IMR-90 (cell line): Measurements from ENCODE around the gene HSD17B11. TPM values are rescaled to one million over a fixed set of nuclear protein-coding genes. Genes with fewer than 3 reads are reported as not detected.
"Not testable (repeated sequence)": the region's sequence is repeated elsewhere in the genome, so short reads cannot be mapped to it uniquely, and the experiment has no call there.

Experiments
- ATAC-seq: fragments of 200-7000 bp; cut with Tn5 transposase; 2 replicates; pipeline ENCODE4 v1.9.1; 2020; ENCODE audit warnings: low read depth, mild to moderate bottlenecking, moderate library complexity
- BruUV-seq: library from RNA; stranded (reverse); fragments of 400-500 nt; replicated peaks from 2 replicates; lab custom pipeline; 2021; lab: Mats Ljungman, UMichigan
- CTCF ChIA-PET: fragments of 300-600 bp; formaldehyde crosslinking; extraction: SDS; loops from one replicate; lab custom pipeline; 2021; ENCODE audit warnings: antibody characterized with exemption; lab: Yijun Ruan, JAX
- POLR2A ChIA-PET: fragments of 300-600 bp; sonication (Branson Sonifier 250); formaldehyde crosslinking; loops from one replicate; lab custom pipeline; 2022; ENCODE audit warnings: antibody characterized with exemption; ENCODE audit not compliant: unreplicated experiment; lab: Charles Lee
- DNase-seq: peaks from one replicate; pipeline ENCODE4 v3.0.0; 2013
- H2AFZ ChIP-seq: replicated peaks from 2 replicates; pipeline ENCODE3; 2013; ENCODE audit warnings: low read length, mild to moderate bottlenecking; ENCODE audit not compliant: poor library complexity
- H2AK5ac ChIP-seq: 2 replicates; pipeline ENCODE4 v1.6.1; 2013; ENCODE audit warnings: low read depth, low read length, inconsistent platforms
- H2AK9ac ChIP-seq: replicated peaks from 2 replicates; pipeline ENCODE3; 2013; ENCODE audit warnings: mild to moderate bottlenecking, low read depth, low read length, moderate library complexity; ENCODE audit not compliant: poor library complexity
- H2BK120ac ChIP-seq: 2 replicates; pipeline ENCODE4 v1.6.1; 2013; ENCODE audit warnings: low read depth, low read length, inconsistent platforms
- H2BK15ac ChIP-seq: 3 replicates; pipeline ENCODE4 v1.6.1; 2013; ENCODE audit warnings: low read depth, low read length, inconsistent platforms
- H2BK20ac ChIP-seq: 2 replicates; pipeline ENCODE4 v1.6.1; 2013; ENCODE audit warnings: low read depth, mild to moderate bottlenecking, inconsistent platforms, low read length, moderate library complexity
- H2BK5ac ChIP-seq: 2 replicates; pipeline ENCODE4 v1.6.1; 2013; ENCODE audit warnings: mild to moderate bottlenecking, low read depth, low read length, inconsistent platforms; ENCODE audit not compliant: poor library complexity, severe bottlenecking
- H3K14ac ChIP-seq: replicated peaks from 2 replicates; pipeline ENCODE4 v1.6.1; 2013; ENCODE audit warnings: low read depth, low read length, inconsistent platforms
- H3K18ac ChIP-seq: 2 replicates; pipeline ENCODE4 v1.6.1; 2013; ENCODE audit warnings: low read depth, low read length, control low read depth
- H3K23ac ChIP-seq: 2 replicates; pipeline ENCODE4 v1.6.1; 2013; ENCODE audit warnings: low read depth, low read length, inconsistent platforms
- H3K27ac ChIP-seq: 2 replicates; pipeline ENCODE4 v1.5.1; 2013; ENCODE audit warnings: mild to moderate bottlenecking, control low read depth, low read length; ENCODE audit not compliant: insufficient read depth
- H3K27me3 ChIP-seq: 2 replicates; pipeline ENCODE4 v1.6.1; 2013; ENCODE audit warnings: low read length; ENCODE audit not compliant: control insufficient read depth, insufficient read depth
- H3K36me3 ChIP-seq: 2 replicates; pipeline ENCODE4 v1.6.1; 2013; ENCODE audit warnings: low read length, mixed read lengths; ENCODE audit not compliant: control insufficient read depth, insufficient read depth
- H3K4ac ChIP-seq: 2 replicates; pipeline ENCODE4 v1.6.1; 2013; ENCODE audit warnings: low read depth, low read length, inconsistent platforms
- H3K4me1 ChIP-seq: 2 replicates; pipeline ENCODE4 v1.6.1; 2013; ENCODE audit warnings: low read length, mixed read lengths; ENCODE audit not compliant: control insufficient read depth, insufficient read depth
- H3K4me2 ChIP-seq: 2 replicates; pipeline ENCODE4 v1.6.1; 2013; ENCODE audit warnings: low read depth, mild to moderate bottlenecking, control low read depth, low read length, moderate library complexity
- H3K4me3 ChIP-seq: 2 replicates; pipeline ENCODE4 v1.5.1; 2013; ENCODE audit warnings: low read depth, mild to moderate bottlenecking, control low read depth, low read length, moderate library complexity; ENCODE audit not compliant: insufficient read depth
- H3K56ac ChIP-seq: 2 replicates; pipeline ENCODE4 v1.6.1; 2013; ENCODE audit warnings: low read length, inconsistent platforms; ENCODE audit not compliant: insufficient read depth; ENCODE audit errors: extremely low read depth
- H3K79me1 ChIP-seq, 2 experiments: 2 replicates each; pipeline ENCODE4 v1.6.1; 2013; ENCODE audit warnings: low read length in 2 of 2, inconsistent platforms in 1 of 2, low read depth in 1 of 2
- H3K9ac ChIP-seq: 2 replicates; pipeline ENCODE4 v1.6.1; 2013; ENCODE audit warnings: low read depth, low read length, control low read depth
- H3K9me1 ChIP-seq: 2 replicates; pipeline ENCODE4 v1.6.1; 2013; ENCODE audit warnings: low read length, inconsistent platforms; ENCODE audit not compliant: insufficient read depth
- H3K9me3 ChIP-seq: 2 replicates; pipeline ENCODE4 v1.6.1; 2013; ENCODE audit warnings: low read length; ENCODE audit not compliant: control insufficient read depth, insufficient read depth
- H4K20me1 ChIP-seq: 2 replicates; pipeline ENCODE4 v1.6.1; 2013; ENCODE audit warnings: low read length, inconsistent platforms; ENCODE audit not compliant: insufficient read depth
- H4K5ac ChIP-seq: 2 replicates; pipeline ENCODE4 v1.6.1; 2013; ENCODE audit warnings: mild to moderate bottlenecking, low read depth, low read length, control low read depth
- H4K8ac ChIP-seq, 2 experiments: 2 replicates each; pipeline ENCODE4 v1.6.1; 2013; ENCODE audit warnings: low read depth in 2 of 2, low read length in 2 of 2, control low read depth in 1 of 2, inconsistent platforms in 1 of 2
- H4K91ac ChIP-seq: 2 replicates; pipeline ENCODE4 v1.6.1; 2013; ENCODE audit warnings: low read depth, low read length, inconsistent platforms; ENCODE audit not compliant: insufficient read depth
- WGBS, 2 experiments: methylation state at CpG; one replicate each; pipeline versions ENCODE4 v1.1.5 to v1.1.7; 2013; ENCODE audit warnings: missing lambda C conversion rate in 2 of 2; ENCODE audit not compliant: insufficient read length in 1 of 2; ENCODE audit errors: extremely low coverage in 2 of 2; 5-methylcytosine and 5-hydroxymethylcytosine counted together
- dilution Hi-C: fragments of 300-500 bp; cut with HindIII; formaldehyde crosslinking; loops from one replicate; pipeline ENCODE4 v1.14.3; 2018; ENCODE audit warnings: low sequenced_read_pairs; ENCODE audit not compliant: unreplicated experiment
- in situ Hi-C: fragments of 300-500 bp; cut with MboI; formaldehyde crosslinking; loops from 3 replicates; pipeline ENCODE4 v1.14.3; 2019; ENCODE audit warnings: low sequenced_read_pairs, inconsistent platforms, mixed read lengths
- intact Hi-C: fragments of 100-400 bp; cut with micrococcal nuclease; formaldehyde crosslinking; loops from 2 replicates; pipeline ENCODE4 v1.10.0; 2022
- polyA plus RNA-seq, 3 experiments: library from polyadenylated mRNA; depleted of rRNA; stranded (reverse); fragments of >200 nt; gene quantifications; 2 replicates each; pipeline ENCODE4 v1.2.3, GENCODE V29; 2012; ENCODE audit warnings: low replicate concordance in 1 of 3
- total RNA-seq: library from RNA; depleted of rRNA; stranded (reverse); fragments of >200 nt; gene quantifications from 2 replicates; pipeline ENCODE4 v1.2.3, GENCODE V29; 2012

Gene HSD17B11
- total and polyA plus RNA-seq, 2 of the 4 experiments (the other 2 are of a cell fraction) = 11.3 to 12.0 TPM

- H3K9ac ChIP-seq, intact Hi-C loops, H2AK9ac ChIP-seq, H3K36me3 ChIP-seq, H2AFZ ChIP-seq, CTCF ChIA-PET, H2BK5ac ChIP-seq, H3K9me1 ChIP-seq, H3K79me1 ChIP-seq, H3K56ac ChIP-seq, H2BK120ac ChIP-seq, H3K4me2 ChIP-seq, ATAC-seq, H2AK5ac ChIP-seq, H2BK20ac ChIP-seq, H4K20me1 ChIP-seq, BruUV-seq, DNase-seq, H3K18ac ChIP-seq, H3K4me1 ChIP-seq, H4K91ac ChIP-seq, H4K5ac ChIP-seq, H3K27me3 ChIP-seq, H3K14ac ChIP-seq, H3K4ac ChIP-seq, H3K4me3 ChIP-seq, H3K9me3 ChIP-seq, H2BK15ac ChIP-seq, dilution Hi-C loops, POLR2A ChIA-PET, in situ Hi-C loops, H3K27ac ChIP-seq, H3K23ac ChIP-seq, H4K8ac ChIP-seq: not testable (repeated sequence)
- WGBS, 2 experiments = no CpG with 5 or more reads among the region's 4 CpGs
Observed at GRCh38 chr4:87406902-87407301, 15.9 kb upstream of the HSD17B11 start.
